ENCODE data around the gene NCLN. TPM values are rescaled to one million over a fixed set of nuclear protein-coding genes. Genes with fewer than 3 reads are reported as not detected.
"Not testable (repeated sequence)": the region's sequence is repeated elsewhere in the genome, so short reads cannot be mapped to it uniquely, and the experiment has no call there.

Gene NCLN
- total RNA-seq, 4 donors from 2014 or later, result 65.4 to 142 (median 102) TPM

DNA sequence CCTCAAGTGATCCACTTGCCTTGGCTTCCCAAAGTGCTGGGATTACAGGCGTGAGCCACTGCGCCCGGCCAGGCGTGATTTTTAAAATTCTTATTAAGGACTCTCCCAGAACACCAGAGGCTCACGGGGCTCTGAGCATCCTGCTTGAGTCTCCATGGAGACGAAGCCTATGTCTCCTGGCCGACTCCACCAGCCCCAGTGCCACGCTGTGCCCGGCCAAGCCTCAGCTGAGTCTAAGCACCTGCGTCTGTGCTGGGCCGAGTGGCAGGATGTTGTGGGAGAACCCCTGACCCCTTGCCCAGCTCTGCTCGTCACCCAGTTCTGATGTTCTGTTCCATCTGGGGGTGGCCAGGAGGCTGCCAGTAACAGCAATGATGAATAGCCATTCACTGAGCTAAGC lies 34.8 kb downstream of the NCLN start:
- H3K27ac ChIP-seq, result no peak overlapping the region
- TF ChIP-seq POLR2A (IDR thresholded peaks at IDR 0.05), result no peak
- TF ChIP-seq EP300 (IDR thresholded peaks at IDR 0.05; ENCODE audit: low read depth), result no peak
- H3K4me1 ChIP-seq, result peaks cover 0 to 6% (median 3%) of the 10 kb centered on the region in 4 donors
- no peak for DNase-seq
- no peaks in the 10 kb centered on the region for H3K36me3 ChIP-seq
- in situ Hi-C loops (cut with MboI; ENCODE audit: low pct_ligation_motif_present in 1 of 4, low pct_unique_long_range_greater_than_20kb in 1 of 4, low sequenced_read_pairs in 3 of 4), result no loop called here
- H3K27me3 ChIP-seq, result peaks cover 35% of the 10 kb centered on the region
- no peaks in the 10 kb centered on the region for H3K9me3 ChIP-seq
- intact Hi-C loops (cut with DNase I; ENCODE audit: low total_unique reads), result no loop called here
- no peak overlapping the region for H3K4me3 ChIP-seq
- WGBS, 2 donors (ENCODE audit: low coverage in 1 of 2), result 76% methylated on average over 12 of the region's 12 CpGs; no CpG with 5 or more reads in 1 of the 2 donors

DNA sequence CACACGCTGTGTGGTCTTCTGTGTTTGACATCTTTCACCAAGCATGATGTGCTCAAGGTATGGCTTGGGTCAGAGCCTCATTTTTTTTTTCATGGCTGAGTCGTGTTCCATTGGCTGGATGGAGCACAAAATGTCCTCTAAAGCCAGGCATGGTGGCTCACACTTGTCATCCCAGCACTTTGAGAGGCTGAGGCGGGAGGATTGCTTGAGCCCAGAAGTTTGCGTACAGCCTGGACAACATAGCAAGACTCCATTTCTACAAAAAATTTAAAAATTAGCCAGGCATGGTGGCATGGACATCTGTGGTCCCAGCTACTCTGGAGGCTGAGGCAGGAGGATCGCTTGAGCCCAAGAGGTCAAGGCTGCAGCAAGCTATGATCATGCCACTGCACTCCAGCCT lies 35.8 kb downstream of the NCLN start:
- H3K27me3 ChIP-seq, result peaks cover 45% of the 10 kb centered on the region
- DNase-seq; H3K27ac ChIP-seq; H3K4me3 ChIP-seq; H3K4me1 ChIP-seq; intact Hi-C loops (cut with DNase I; ENCODE audit: low total_unique reads); in situ Hi-C loops (cut with MboI; ENCODE audit: low pct_ligation_motif_present in 1 of 4, low pct_unique_long_range_greater_than_20kb in 1 of 4, low sequenced_read_pairs in 3 of 4); H3K9me3 ChIP-seq; H3K36me3 ChIP-seq: not testable (repeated sequence)
- WGBS, 2 donors (ENCODE audit: low coverage in 1 of 2), result 86% methylated on average over 5 of the region's 5 CpGs; no CpG with 5 or more reads in 1 of the 2 donors

DNA sequence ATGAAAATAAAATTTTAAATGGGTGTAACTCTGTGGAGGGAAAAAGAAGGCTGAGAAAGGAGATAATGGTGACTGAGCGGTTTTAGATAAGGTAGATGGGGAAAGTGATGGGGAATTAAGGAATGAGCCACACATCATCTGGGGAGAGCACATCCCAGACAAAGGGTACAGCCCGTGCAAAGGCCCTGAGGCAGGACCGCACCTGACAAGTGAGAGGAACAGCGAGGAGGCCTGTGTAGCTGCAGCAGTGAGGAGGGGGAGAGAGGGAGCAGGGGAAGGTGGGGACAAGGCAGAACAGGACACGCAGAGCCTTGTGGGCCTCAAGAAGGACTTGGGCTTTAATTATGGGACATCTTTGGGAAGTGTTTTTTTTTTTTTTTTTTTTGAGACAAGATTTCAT lies 37.0 kb downstream of the NCLN start:
- Histone ChIP-seq H3K9me3 (no peaks in the 10 kb centered on the region), H3K36me3 (no peaks in the 10 kb centered on the region), H3K27me3 (peaks cover 56% of the 10 kb centered on the region), H3K27ac (no peak overlapping the region), H3K4me1 (peaks cover 0 to 6% (median 3%) of the 10 kb centered on the region in 4 donors), H3K4me3 (no peak overlapping the region)
- in situ Hi-C loops (cut with MboI; ENCODE audit: low pct_ligation_motif_present in 1 of 4, low pct_unique_long_range_greater_than_20kb in 1 of 4, low sequenced_read_pairs in 3 of 4), result no loop called here
- DNase-seq, result no peak
- TF ChIP-seq, protein P1, sequence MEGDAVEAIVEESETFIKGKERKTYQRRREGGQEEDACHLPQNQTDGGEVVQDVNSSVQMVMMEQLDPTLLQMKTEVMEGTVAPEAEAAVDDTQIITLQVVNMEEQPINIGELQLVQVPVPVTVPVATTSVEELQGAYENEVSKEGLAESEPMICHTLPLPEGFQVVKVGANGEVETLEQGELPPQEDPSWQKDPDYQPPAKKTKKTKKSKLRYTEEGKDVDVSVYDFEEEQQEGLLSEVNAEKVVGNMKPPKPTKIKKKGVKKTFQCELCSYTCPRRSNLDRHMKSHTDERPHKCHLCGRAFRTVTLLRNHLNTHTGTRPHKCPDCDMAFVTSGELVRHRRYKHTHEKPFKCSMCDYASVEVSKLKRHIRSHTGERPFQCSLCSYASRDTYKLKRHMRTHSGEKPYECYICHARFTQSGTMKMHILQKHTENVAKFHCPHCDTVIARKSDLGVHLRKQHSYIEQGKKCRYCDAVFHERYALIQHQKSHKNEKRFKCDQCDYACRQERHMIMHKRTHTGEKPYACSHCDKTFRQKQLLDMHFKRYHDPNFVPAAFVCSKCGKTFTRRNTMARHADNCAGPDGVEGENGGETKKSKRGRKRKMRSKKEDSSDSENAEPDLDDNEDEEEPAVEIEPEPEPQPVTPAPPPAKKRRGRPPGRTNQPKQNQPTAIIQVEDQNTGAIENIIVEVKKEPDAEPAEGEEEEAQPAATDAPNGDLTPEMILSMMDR (IDR thresholded peaks at IDR 0.05), result no peak
- TF ChIP-seq POLR2A (IDR thresholded peaks at IDR 0.05) (no peak), POLR2AphosphoS5 (IDR thresholded peaks at IDR 0.05) (no peak), EP300 (IDR thresholded peaks at IDR 0.05; ENCODE audit: low read depth) (no peak)
- intact Hi-C loops (cut with DNase I; ENCODE audit: low total_unique reads), result no loop called here
- 77 to 83% methylated on average over 5 of the region's 5 CpGs for WGBS, 2 donors (ENCODE audit: low coverage in 1 of 2)

DNA sequence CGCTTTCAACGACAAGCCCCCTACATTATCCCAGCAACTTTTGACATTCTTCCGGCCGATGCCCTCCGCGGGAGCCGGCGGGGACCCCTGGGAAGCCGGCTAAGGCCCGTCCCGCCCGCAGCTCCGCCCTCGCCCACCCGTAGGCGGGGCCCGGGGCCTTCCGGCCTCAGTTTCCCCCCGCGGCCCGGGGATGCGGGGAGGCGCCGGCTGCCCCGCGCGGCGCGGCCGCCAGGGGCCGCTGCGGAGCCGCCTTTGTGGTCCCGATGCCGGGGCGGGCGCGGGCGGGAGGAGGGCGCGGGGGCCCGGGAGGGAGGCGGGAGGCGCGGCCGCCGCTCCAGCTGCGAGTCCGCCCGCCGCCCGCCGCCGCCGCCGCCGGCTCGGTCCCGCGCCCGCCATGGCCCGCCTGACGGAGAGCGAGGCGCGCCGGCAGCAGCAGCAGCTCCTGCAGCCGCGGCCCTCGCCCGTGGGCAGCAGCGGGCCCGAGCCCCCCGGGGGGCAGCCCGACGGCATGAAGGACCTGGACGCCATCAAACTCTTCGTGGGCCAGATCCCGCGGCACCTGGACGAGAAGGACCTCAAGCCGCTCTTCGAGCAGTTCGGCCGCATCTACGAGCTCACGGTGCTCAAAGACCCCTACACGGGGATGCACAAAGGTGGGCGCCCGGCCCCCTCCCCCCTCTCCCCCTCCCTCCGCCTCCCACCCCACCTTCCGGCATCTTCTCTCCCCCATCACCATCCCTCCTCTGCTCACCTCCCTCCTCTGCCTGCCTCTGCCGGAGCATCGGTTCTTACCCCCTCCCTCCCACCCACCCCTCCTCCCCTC lies 38.8 kb downstream of the NCLN start, which contains the start of gene CELF5:
Gene CELF5, plus strand, starts transcription at position 316 of the 823 bp plus-strand sequence. Its CDS starts 79 bp downstream, at position 395.
- H3K9me3 ChIP-seq, result no peaks in the 10 kb centered on the region
- no peaks in the 10 kb centered on the region for H3K36me3 ChIP-seq
- H3K4me1 ChIP-seq, result peaks cover 0 to 6% (median 3%) of the 10 kb centered on the region in 4 donors
- 3% methylated on average over 44 of the region's 94 CpGs; no CpG with 5 or more reads in 1 of the 2 donors for WGBS, 2 donors (ENCODE audit: low coverage in 1 of 2)
- no peak within 1 kb of the TSS for H3K27ac ChIP-seq
- TF ChIP-seq POLR2A (IDR thresholded peaks at IDR 0.05) (no peak), POLR2AphosphoS5 (IDR thresholded peaks at IDR 0.05) (no peak), EP300 (IDR thresholded peaks at IDR 0.05; ENCODE audit: low read depth) (no peak)
- TF ChIP-seq, protein P1 (IDR thresholded peaks at IDR 0.05), result peak in 4 of 5 experiments; percentile 21 to 67 (median 48)
- in situ Hi-C loops (cut with MboI; ENCODE audit: low pct_ligation_motif_present in 1 of 4, low pct_unique_long_range_greater_than_20kb in 1 of 4, low sequenced_read_pairs in 3 of 4) (no loop called here), intact Hi-C loops (cut with DNase I; ENCODE audit: low total_unique reads) (no loop called here)
- peak; percentile 53 for DNase-seq
- peaks cover 75% of the 10 kb centered on the region for H3K27me3 ChIP-seq
- H3K4me3 ChIP-seq, result peak within 1 kb of the TSS in 2 of 4 donors; percentile 24 to 39

DNA sequence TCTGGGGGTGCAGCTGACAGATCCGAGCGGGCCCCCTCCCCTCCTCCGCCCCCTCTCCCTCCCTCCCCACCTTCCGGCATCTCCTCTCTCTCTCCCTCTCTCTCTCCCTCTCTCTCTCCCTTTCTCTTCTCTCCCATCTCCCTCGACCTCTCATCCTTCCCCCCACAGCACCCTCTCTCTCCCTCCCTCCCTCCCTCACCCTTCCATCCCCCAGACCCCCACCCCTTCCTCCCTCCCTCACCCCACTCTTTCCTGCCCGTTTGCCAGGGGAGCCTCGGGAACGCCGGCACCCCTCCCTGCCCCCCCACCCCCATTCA lies 39.4 kb downstream of the NCLN start:
- no peak overlapping the region for H3K27ac ChIP-seq
- peaks cover 80% of the 10 kb centered on the region for H3K27me3 ChIP-seq
- WGBS, 2 donors (ENCODE audit: low coverage in 1 of 2), result no CpG with 5 or more reads among the region's 9 CpGs
- no peaks in the 10 kb centered on the region for H3K36me3 ChIP-seq
- intact Hi-C loops (cut with DNase I; ENCODE audit: low total_unique reads) (no loop called here), in situ Hi-C loops (cut with MboI; ENCODE audit: low pct_ligation_motif_present in 1 of 4, low pct_unique_long_range_greater_than_20kb in 1 of 4, low sequenced_read_pairs in 3 of 4) (no loop called here)
- no peak for TF ChIP-seq POLR2A (IDR thresholded peaks at IDR 0.05)
- TF ChIP-seq, protein P1 (IDR thresholded peaks at IDR 0.05), result no peak
- no peak for TF ChIP-seq EP300 (IDR thresholded peaks at IDR 0.05; ENCODE audit: low read depth)
- no peak for TF ChIP-seq POLR2AphosphoS5 (IDR thresholded peaks at IDR 0.05)
- H3K4me1 ChIP-seq, result peaks cover 0 to 6% (median 3%) of the 10 kb centered on the region in 4 donors
- H3K4me3 ChIP-seq, result no peak overlapping the region
- no peaks in the 10 kb centered on the region for H3K9me3 ChIP-seq
- no peak for DNase-seq

Measured in transverse colon (tissue), 4 donors.